Transverse colon (tissue), 3 donors: ENCODE results near the gene GJB4.

Source experiments
- CTCF ChIP-seq, 5 experiments: fragments of 200-600 bp in 3 of 5; fragments of 450-650 bp in 2 of 5; sonication (generic) in 3 of 5; IDR thresholded peaks; 1 replicate in 2 of 5; 2 replicates in 3 of 5; pipeline ENCODE4 v1.5.1; 2016 to 2017; ENCODE audit warnings: antibody characterized with exemption in 5 of 5, inconsistent platforms in 3 of 5, mild to moderate bottlenecking in 2 of 5, moderate library complexity in 1 of 5
- EP300 ChIP-seq: sonication (generic); formaldehyde crosslinking; IDR thresholded peaks from one replicate; pipeline ENCODE4 v1.6.1; 2017; ENCODE audit warnings: antibody characterized with exemption, low read depth
- POLR2A ChIP-seq: fragments of 450-650 bp; IDR thresholded peaks from one replicate; pipeline ENCODE4 v1.6.1; 2016; ENCODE audit warnings: antibody characterized with exemption, mild to moderate bottlenecking, moderate library complexity

- TF ChIP-seq EP300 = no peak
- TF ChIP-seq CTCF (IDR thresholded peaks at IDR 0.05) = no peak
- TF ChIP-seq POLR2A = no peak
Measured at GRCh38 chr1:34712007-34712688, 47.4 kb upstream of the GJB4 start.
